ENCODE measurements around the gene PYGM.

Gene PYGM

DNA sequence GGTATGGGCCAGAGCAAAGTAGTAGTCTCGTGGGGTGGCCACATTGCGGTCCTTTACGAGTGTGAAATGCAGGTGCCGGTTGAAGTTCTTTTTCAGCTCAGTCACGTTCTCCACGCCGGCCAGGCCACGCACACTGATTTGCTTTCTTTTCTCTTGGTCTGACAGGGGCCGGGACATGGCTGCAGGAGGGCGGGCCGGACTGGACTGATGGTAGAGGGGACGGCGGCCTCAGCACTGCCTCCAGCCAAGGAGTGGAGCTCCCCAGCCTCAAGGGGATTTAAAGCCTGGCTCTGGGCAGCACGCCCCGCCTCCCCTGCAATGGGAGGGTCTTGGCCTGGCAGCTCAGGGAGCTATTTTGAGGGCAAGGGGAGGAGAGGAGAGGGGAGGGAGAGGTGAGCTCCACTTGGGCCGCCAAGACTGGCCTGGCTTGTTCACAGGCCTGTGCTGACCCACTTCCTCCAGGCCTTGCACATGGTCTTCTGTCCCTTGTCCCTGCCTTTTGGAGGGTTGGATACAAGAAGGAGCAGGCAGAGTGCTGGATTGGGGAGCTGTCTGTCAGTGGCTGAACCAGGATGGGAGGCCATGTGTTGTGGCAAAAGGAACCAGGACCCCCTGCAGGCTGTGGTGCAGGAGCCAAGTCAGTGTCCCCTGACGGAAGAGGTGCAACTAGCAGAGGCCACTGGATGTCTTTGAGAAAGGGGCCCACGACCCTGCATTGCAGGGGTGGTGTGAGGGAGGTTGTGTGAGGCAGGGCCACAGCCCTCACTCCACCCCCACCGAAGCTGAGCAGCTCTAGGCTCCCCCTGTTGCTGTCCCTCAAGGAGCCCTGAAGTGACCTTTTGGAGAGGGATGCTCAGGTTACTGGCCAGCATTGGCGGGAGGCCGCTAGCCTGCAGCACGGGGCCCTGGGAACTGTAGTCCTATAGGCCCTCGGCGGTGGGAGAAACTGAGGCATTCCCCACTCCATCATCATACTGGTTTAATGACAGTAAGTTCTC lies at the start of gene PYGM:
Gene PYGM (minus strand): TSS at position 253 of the 998 bp plus-strand sequence. CDS start 76 bp downstream, at position 177.
- DNase-seq, result no peak

- no peak for DNase-seq
These were observed 45.7 kb upstream of the PYGM start for GRCh38 chr11:64805481-64805880.

- no peak for DNase-seq
These were observed 44.8 kb upstream of the PYGM start for GRCh38 chr11:64804346-64805210.

DNA sequence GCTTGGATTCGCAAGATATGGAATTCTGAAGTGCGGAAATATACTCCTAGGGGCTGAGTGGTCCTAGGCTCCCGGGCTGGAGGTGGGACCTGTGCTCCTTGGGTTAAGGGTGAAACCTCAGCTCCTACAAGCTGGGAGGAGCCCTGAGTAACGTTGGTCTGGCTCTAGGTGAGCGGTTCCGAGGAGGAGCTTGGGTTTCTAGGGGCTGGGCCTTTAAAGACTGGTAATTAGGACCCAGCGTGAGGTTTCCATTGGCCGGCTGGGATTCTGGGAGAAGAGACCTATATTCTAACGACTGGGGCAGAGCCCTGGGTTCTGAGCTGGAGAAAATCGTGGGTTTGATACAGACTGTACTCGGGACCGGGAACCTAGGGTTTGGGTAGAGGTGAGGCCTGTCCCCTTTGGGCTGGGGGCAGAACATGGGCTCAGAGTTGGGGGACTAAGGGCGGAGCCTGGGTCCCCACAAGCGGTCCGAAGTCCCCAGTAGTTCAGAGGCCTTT lies 44.1 kb upstream of the PYGM start:
- DNase-seq, result no peak

- peak; percentile 91 for DNase-seq
These were observed 43.5 kb upstream of the PYGM start, which contains the start of gene MAP4K2 for GRCh38 chr11:64803158-64803845. Gene MAP4K2 (minus strand): TSS chr11:64803214. CDS start chr11:64803149, 65 bp downstream.

DNA sequence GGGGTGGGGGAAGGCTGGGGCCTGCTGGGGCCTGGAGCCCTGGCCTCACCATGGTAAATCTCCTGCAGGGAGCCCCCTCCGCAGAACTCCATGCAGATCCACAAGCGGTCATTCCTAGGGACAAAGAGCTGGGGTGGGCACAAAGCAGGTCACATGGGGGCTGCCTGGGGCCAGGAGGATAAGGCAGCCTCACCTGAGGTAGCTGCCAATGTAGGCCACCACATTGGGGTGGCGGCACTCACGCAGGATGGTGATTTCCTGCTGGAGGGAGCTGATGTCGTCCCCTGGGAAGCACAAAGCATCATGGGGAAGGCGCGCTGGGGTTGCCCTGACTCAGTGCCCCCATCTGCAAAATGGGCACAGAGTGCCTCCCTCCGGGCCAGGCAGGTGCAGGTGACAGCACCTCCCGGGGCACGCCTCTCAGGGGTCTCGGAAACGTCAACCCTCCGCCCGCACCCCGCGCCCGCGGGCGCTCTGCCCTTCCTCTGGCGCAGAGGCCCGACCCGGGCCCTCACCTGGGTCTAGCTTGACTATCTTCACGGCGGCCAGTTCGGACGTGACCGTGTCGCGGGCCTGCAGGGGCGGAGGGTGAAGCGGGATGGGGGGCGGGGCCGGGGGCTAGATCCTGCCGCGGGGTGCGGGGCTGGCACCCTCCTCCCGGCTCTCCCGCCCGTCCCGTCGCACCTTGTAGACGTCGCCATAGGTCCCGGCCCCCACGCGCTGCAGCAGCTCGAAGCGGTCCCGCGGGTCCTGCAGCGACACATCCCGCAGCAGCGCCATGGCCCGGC lies 42.8 kb upstream of the PYGM start:
- no peak for DNase-seq

DNA sequence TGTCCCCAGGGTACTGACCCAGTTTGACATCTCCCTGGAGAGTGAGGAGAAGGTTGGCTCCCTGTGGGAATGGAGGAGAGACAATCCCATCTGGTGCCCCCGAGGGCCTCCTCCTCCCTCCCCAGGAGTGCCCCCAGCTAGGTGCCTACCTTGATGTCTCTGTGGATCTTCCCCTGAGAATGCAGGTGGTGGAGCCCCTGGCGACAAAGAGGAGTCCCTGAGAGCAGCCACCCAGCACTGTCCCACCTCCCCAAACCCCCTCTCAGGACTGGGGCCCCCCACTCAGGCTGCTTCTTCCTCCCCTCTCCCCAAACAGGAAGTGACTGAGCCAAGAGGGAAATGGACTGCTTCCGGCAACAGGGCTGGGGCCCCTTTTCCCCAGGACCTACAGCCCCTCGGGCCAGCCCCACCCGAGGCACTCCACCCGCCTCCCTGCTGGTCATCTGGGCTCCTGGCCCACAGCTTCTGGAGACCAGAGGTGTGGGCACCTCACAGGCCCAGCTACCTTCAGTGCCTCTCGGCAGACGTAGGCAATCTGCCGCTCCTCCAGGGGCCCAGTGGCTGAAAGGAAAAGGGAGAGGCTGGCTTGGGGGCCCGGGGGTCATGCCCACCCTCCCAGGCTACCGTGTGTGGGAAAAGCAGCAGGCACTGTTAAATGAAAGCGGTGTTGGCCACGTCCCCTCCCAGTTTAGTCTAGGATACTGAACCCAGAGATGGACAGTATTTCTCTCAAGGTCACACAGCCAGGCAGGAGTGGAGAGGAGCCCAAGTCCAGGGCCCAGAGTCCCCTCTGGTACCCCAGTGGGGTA lies 42.0 kb upstream of the PYGM start:
- DNase-seq, result no peak

- no peak for DNase-seq
These were observed 41.3 kb upstream of the PYGM start for GRCh38 chr11:64801158-64801464.

DNA sequence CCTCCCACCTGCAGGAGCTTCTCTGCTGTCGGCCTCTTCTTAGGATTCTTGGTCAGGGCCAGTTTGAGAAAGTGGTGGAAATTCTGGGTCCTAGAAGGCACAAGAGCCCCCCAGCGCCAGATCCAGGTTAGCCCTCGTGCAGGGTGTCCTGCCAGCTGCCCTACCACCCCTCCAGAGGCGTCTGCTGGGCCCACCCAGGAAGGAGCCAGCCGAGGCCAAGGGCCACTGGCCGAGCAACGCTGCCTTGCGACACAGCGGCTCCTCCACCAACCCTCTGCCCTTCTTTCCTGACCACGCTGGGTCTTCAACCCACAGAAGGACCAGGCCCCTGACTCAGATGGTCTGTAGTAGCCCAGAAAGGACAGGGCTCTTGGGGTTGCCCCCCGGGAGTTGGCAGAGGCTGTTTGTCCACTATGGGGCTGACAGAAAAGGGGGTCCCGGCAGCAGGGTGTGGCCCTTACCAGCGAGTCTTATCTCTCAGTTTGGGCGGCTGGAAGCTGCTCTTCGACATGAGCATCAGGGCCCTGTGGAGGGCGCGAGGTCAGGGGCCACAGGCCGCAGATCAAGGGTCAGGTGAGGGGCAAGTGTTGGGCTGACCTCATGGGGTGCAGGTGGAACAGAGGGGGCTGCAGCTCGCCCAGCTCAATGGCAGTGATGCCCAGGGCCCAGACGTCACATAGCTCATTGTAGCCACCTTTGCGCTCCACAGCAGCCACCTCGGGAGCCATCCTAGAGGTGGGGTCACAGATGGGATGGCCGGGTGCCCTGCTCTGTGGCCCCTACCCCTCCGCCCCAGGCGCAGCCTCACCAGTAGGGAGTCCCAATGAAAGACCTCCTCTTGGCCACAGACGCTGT lies 40.8 kb upstream of the PYGM start:
- DNase-seq, result no peak

DNA sequence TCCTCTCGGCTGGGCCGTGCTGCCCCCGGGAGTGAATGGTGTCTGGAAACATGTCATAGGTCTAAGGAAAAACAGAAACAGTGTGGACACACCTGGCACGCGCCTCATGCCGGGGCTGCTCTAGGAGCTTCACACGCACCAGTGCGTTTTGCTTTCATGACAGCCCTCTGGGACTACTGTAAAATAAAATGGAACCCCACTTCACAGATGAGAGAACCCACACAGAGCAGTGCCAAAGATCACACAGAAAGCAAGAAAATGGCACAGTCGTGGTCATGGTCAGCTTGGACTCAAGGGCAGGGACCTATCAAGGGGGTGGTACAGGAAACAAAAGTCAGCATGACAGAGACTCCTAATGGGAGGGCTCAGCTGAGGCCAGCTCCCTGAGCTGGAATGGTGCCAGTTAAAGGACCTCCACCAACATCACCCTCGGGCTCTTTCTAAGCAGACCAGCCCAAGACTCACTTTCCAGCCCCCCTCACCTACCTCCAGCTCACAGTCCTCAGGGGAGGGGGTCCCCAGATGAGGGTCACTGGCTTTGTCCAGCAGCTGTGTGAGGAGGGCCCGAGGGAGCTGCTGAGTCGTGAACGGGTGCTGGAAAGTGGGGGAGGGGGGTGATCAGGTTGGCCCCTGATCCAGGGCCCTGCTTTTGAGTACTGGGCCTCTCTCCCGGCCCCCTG lies 40.0 kb upstream of the PYGM start:
- peak; percentile 12 for DNase-seq

DNA sequence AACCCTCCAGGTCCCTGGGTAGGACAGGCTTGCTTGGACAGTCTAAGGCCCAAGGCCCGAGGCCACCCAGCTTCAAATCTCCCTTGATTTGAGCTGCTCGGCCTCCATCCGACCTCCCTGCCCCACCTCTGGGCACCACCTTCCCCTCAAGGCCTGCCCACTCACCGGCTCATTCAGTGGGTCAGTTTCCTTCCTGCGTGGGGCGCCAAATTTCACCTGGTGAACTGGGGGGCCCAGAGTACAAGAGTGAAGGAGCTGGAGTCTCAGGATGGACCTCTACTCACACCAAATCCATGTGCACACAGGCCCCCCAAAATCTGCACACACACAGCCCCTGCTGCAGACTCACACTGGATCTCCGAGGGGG lies 39.5 kb upstream of the PYGM start:
- no peak for DNase-seq

DNA sequence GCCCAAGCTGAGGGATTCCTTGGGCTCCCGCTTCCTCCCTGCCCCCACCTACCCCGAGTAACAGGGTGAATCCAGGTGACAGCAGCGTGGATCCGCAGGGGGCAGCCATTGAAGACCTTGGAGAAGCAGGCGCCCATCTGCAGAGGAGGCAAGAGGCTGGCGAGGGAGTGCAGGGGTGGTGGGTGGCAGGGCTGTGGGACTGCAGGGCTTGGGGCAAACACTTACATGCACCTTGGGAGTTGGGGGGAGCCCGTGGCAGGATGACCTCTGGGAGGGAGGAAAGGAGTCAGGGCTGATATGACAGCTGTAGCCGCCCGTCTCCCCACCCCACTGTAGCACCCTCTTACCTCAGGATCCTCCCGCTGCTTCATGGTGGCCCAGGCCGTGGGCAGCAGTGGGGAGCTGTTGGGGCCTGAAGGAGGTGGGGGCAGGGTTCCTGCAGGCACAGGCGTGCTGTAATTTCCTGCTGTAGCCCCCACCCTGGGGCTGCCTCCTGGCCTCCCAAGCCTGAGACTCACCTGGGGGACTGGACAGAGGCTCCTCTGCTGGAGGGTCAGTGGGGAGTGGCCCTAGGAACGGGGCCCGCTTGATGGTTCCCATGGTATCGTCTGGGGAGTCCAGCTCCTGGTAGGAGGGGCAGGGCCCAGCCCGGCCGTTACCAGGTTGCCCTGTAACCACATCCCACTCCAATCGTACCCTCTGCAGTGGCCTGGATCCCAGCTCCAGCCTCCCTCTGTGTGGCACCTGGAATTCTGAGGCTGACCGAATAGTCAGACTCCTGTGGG lies 37.2 kb upstream of the PYGM start:
- DNase-seq, result no peak

DNA sequence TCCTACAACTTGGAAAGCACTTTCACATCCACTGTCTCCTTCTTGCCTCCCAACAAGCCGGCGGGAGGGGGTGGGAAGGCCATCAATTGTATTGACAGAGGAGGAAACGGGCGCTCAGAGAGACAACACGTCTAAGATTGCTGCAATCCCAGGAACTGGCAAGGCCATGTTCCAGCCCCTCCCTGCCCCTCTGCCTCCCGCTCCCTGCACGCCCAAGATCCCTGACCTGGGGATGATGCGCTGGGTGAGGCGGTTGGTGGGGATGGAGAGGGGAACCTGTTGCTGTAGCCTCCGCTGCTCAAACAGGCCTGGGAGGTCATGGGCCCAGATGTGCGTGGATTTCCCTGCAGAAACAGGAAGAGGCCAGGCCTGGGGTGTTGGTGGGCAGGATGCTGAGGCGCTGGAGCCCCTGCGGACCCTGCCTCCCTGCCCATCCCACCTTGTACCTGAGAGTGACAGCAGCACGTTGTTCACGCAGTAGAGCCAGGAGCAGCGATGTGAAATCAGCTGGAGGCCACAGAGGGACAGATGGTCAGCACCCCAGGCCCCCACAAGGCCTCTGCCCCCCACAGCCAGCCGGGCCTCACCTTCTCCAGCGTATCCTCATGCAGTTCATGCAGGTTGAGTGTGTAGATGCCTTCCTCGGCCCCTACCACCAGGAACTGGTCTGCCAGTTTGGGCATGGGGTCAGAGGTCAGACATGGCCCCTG lies 36.4 kb upstream of the PYGM start:
- no peak for DNase-seq

GRCh38 chr11:64794526-64794925 lies 34.8 kb upstream of the PYGM start:
- no peak for DNase-seq

DNA sequence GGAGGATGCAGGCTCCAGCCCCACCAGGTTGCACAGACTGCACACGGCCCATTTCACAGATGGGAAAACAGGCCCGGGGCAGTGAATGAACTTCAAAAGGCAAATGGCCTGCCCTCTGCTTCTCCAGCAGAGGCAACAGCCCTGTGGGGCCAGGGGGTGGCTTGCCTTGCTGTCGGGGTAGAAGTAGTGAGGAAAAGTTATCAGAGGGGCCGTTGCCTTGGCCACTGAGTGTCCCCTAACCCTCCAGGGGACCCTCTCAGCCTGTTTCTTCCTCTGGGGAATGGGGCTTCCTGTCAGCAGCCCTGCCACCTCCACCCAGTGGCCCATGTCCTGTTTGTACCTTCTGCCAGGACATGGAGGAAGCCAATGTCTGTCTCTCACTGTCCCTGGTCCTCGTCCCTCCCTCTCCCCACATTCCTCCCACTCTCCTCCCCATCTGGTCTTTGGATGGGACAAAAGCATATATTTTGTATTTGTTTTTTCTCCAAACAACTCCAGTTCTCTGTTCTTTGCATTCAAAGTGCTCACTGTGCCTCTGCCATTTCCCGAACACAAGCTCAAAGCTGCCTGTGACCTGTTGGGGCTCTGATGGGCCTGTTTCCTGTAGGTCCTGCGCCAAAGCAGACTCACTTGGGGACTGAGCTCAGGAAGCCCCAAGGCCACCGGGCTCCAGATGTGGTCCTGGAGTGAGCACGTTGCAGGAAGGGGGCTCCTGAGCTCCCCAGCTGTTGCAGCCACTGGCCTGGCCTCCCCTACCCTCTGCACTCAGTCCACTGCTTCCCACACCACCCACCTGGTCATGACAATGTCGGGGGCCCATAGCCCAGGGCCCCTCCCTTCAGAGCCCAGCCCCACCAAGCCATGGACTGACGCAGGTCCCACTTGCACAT lies 33.7 kb upstream of the PYGM start:
- no peak for DNase-seq

DNA sequence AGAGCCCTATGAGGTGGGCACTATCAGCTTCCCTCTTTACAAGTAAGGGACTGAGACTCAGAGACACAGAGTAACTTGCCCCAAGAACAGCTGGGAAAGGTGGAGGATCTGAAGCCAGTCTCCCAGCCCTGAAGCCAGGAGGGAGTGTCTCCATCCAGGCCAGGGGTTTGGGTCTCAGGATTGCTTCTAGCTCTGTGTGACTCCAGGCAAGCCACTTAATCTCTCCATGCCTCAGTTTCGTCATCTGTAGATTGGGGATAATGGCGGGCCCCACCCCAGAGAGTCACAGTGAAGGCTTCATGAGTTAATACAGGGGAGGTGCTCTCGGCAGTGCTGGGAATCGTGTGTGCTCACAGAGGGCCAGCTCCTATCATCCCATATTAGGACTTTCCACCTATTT lies 32.7 kb upstream of the PYGM start:
- DNase-seq, result no peak

DNA sequence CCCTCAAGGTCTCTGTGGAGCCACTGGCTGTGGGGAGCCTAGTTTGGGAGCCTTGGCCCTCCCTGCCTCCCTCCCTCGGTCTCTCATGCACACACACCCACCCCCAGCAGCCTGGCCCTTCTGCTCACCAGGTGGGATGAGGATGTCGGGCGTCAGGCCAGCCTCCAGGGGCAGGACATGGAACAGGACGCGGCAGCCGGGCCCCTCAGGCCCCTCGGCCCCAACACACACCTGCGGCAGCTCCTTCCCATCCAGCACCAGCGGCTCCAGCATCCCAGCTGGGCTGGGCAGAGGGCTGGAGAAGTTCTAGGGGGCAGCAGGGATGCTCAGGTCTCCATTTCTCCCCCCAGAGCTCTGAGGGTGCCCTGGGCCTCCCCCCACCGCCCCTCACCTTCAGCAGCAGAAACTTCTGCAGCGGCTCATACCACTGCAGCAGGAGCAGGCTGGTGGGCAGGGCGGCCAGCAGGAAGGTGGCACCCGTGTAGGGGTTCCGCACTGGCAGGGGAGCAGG lies 32.1 kb upstream of the PYGM start:
- no peak for DNase-seq
